ENCODE data around the gene CETP.
"Not testable (repeated sequence)": the region's sequence is repeated elsewhere in the genome, so short reads cannot be mapped to it uniquely, and the experiment has no call there.

The CETP gene

DNA sequence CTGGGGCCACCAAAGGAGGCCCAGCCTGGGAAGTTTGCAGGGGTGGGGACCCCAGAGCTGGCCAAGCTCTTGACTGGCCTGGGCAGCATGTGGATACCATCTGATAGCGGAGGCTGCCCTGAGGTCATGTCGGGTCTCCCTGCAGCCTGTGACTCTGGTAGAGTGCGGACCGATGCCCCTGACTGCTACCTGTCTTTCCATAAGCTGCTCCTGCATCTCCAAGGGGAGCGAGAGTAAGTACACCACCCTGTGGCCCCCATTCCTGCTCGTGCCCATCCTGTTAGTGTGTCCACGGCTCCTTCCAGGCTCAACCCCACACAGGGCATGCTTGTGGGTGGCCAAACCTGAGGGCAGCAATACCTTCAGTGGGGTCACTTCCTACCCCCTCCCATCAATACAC lies 8.0 kb downstream of the CETP start:
- H3K4me1 ChIP-seq (ENCODE audit: control insufficient read depth, insufficient read depth, low read length) = no peaks in the 10 kb centered on the region
- H3K4me3 ChIP-seq (ENCODE audit: low read length) = no peak overlapping the region
- no peak overlapping the region for H3K9ac ChIP-seq (ENCODE audit: low read length)
- H3K27me3 ChIP-seq (ENCODE audit: control insufficient read depth, insufficient read depth, low read length) = no peaks in the 10 kb centered on the region
- no peaks in the 10 kb centered on the region for H3K36me3 ChIP-seq (ENCODE audit: control insufficient read depth, insufficient read depth, low read length)
- no peak overlapping the region for H3K27ac ChIP-seq (ENCODE audit: low read depth, low read length)

DNA sequence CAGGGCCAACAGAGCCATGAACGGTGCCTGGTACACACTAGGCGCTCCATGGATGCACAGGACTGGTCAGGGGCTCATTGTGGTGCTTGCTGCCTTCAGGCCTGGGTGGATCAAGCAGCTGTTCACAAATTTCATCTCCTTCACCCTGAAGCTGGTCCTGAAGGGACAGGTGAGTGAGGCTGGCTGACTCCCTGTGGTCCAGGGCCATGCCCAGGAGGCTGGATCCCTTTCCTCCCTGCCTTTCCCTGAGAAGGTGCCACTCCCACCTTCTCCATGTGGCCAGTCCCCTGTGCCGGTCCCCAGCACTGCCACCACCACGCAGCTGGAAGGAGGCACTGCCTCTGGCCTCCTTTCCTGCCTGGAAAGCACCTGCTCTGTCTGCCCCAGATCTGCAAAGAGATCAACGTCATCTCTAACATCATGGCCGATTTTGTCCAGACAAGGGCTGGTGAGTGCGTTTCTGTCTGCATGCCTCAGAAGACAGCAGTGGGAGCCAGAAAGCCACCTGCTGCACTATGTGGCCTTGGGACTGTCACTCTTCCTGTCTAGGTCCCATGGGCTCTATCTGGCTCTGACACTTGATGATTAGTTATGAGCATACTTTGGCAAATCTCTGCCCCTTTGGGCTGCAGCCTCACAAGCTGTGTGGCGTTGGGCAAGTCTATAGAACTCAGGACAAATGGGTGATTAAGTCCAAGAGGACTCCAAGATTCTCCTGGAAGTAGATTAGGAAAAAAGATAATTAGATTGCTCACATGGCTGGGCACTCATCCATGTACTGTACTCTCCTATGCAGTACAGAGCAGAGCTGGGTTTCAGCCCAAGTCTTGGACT lies 9.4 kb downstream of the CETP start:
- Histone ChIP-seq H3K4me3 (ENCODE audit: low read length) (no peak overlapping the region), H3K9ac (ENCODE audit: low read length) (no peak overlapping the region), H3K27ac (ENCODE audit: low read depth, low read length) (no peak overlapping the region), H3K27me3 (ENCODE audit: control insufficient read depth, insufficient read depth, low read length) (no peaks in the 10 kb centered on the region), H3K4me1 (ENCODE audit: control insufficient read depth, insufficient read depth, low read length) (no peaks in the 10 kb centered on the region), H3K36me3 (ENCODE audit: control insufficient read depth, insufficient read depth, low read length) (no peaks in the 10 kb centered on the region)

DNA sequence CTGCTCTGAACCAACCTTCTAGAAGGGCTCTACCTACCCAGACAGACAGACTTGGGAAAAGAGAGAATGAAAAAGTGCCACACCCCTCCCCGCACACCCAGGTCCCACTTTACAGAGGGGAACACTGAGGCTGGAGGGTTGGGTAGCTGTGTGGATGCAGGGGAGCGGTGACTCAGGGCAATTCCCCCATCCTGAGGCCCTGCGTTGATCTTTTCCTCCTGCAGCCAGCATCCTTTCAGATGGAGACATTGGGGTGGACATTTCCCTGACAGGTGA lies 10.0 kb downstream of the CETP start:
- Histone ChIP-seq H3K36me3 (ENCODE audit: control insufficient read depth, insufficient read depth, low read length) (no peaks in the 10 kb centered on the region), H3K4me1 (ENCODE audit: control insufficient read depth, insufficient read depth, low read length) (no peaks in the 10 kb centered on the region), H3K4me3 (ENCODE audit: low read length) (no peak overlapping the region), H3K9ac (ENCODE audit: low read length) (no peak overlapping the region), H3K27ac (ENCODE audit: low read depth, low read length) (no peak overlapping the region), H3K27me3 (ENCODE audit: control insufficient read depth, insufficient read depth, low read length) (no peaks in the 10 kb centered on the region)

DNA sequence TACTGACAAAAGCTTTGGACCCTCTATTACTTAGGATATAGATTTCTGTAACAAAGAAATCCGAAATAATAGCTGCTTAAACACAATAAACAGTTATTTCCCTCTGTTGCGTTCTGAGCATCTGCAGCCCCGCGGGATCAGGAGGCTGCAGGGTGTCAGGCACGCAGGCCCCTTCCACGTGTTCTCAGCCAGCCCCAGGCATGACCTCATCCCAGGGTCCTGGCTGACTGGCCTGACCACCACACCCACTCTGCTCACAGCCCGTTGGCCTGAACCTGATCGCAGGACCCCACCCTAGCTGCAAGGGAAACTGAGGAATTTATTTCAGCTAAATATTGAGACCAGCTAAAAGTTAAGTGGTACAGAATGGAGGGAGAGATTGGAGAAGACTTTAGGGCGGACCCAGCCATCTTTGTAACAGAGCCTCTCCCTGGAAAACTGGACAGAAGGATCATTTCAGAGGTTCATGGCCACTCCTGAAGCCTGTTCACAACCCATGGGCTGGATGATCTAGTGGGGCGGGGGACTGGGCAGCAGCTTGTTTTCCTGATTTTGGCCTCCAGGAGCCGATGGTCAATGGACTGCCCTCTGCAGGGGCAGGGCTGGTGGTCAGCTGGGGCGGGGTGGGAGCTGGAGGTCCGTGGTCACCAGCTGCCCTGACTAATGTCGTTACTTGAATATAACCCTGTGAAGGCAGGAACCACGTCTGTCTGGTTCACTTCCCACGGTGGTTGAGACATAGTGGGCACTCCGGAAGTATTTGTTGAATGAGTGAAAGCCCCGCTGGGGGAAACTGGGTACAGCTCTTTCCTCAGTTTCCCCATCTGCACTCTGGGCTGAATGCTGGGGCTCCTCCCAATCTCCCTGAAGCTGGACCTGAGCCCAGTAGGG lies 10.9 kb downstream of the CETP start:
- no peaks in the 10 kb centered on the region for H3K27me3 ChIP-seq (ENCODE audit: control insufficient read depth, insufficient read depth, low read length)
- H3K9ac ChIP-seq (ENCODE audit: low read length) = no peak overlapping the region
- no peaks in the 10 kb centered on the region for H3K36me3 ChIP-seq (ENCODE audit: control insufficient read depth, insufficient read depth, low read length)
- no peak overlapping the region for H3K4me3 ChIP-seq (ENCODE audit: low read length)
- H3K27ac ChIP-seq (ENCODE audit: low read depth, low read length) = no peak overlapping the region
- H3K4me1 ChIP-seq (ENCODE audit: control insufficient read depth, insufficient read depth, low read length) = no peaks in the 10 kb centered on the region

DNA sequence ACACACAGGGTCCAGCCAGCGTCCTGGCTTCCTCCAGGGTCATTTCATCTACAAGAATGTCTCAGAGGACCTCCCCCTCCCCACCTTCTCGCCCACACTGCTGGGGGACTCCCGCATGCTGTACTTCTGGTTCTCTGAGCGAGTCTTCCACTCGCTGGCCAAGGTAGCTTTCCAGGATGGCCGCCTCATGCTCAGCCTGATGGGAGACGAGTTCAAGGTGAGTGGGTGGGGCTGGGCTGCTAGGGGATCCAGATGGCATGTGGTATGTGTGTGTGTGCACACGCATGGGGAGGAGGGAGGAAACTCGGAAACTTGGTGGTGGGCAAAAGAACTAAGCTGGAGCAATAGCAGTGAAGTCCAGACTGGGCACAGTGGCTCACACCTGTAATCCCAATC lies 11.5 kb downstream of the CETP start:
- no peak overlapping the region for H3K4me3 ChIP-seq (ENCODE audit: low read length)
- no peak overlapping the region for H3K27ac ChIP-seq (ENCODE audit: low read depth, low read length)
- H3K4me1 ChIP-seq (ENCODE audit: control insufficient read depth, insufficient read depth, low read length) = no peaks in the 10 kb centered on the region

DNA sequence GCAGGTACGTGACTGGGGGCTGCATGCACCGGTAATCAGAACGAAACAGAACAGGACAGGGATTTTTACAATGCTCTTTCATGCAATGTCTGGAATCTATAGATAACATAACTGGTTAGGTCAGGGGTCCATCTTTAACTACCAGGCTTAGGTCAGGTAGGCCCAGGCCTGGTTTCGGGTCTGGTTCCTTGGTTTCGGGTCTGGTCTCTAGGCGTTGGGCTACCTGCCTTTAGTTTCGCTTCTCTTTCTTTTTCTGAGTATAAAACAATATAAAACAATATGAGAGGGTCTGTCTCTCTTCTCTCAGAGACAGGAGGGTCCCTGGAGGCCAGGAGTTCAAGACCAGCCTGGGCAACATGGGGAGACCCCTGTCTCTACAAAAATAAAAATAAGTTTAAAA lies 12.1 kb downstream of the CETP start:
- H3K4me1 ChIP-seq (ENCODE audit: control insufficient read depth, insufficient read depth, low read length); H3K36me3 ChIP-seq (ENCODE audit: control insufficient read depth, insufficient read depth, low read length); H3K27ac ChIP-seq (ENCODE audit: low read depth, low read length): not testable (repeated sequence)

More for the DNA sequence above, 11.5 kb downstream of the CETP start:
- H3K27me3 ChIP-seq (ENCODE audit: control insufficient read depth, insufficient read depth, low read length) = no peaks in the 10 kb centered on the region
- no peaks in the 10 kb centered on the region for H3K36me3 ChIP-seq (ENCODE audit: control insufficient read depth, insufficient read depth, low read length)
- H3K9ac ChIP-seq (ENCODE audit: low read length) = no peak overlapping the region

DNA sequence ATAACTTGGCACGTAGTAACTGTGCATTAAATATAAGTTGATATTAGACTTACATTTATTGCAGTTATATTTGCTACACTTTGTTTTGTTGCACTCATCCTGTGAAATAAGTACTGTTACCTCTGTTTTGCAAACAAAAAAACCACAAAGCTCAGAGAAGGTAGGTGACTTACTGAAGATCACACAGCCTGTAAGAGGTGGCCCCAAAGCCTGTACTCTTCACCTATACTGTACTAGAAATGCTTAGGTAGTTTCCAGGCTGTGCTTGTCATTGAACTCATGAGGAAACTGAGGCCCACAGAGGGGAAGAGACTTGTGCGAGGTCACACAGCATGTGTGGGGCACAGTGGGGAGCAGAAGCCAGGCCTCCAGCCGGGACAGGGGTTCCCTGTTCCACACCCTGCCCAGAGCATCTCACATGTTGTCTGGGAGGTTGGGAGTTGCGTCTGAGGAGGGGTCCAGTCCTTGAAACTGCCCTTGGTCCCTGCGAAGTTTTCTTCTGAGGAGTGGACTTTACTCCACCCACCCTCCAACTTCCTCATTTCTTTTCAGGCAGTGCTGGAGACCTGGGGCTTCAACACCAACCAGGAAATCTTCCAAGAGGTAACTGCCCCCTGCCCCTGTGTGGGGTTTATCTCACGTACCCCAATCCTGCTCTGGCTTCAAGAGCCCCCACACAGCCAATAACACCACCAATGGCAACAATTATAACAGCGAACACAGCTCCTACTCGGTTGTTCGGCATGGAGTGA lies 13.0 kb downstream of the CETP start:
- no peak overlapping the region for H3K4me3 ChIP-seq (ENCODE audit: low read length)
- H3K27me3 ChIP-seq (ENCODE audit: control insufficient read depth, insufficient read depth, low read length) = no peaks in the 10 kb centered on the region
- no peak overlapping the region for H3K27ac ChIP-seq (ENCODE audit: low read depth, low read length)
- no peaks in the 10 kb centered on the region for H3K4me1 ChIP-seq (ENCODE audit: control insufficient read depth, insufficient read depth, low read length)
- no peak overlapping the region for H3K9ac ChIP-seq (ENCODE audit: low read length)
- no peaks in the 10 kb centered on the region for H3K36me3 ChIP-seq (ENCODE audit: control insufficient read depth, insufficient read depth, low read length)

More for the DNA sequence above, 12.1 kb downstream of the CETP start:
- not testable (repeated sequence) for H3K4me3 ChIP-seq (ENCODE audit: low read length); H3K9ac ChIP-seq (ENCODE audit: low read length); H3K27me3 ChIP-seq (ENCODE audit: control insufficient read depth, insufficient read depth, low read length)

DNA sequence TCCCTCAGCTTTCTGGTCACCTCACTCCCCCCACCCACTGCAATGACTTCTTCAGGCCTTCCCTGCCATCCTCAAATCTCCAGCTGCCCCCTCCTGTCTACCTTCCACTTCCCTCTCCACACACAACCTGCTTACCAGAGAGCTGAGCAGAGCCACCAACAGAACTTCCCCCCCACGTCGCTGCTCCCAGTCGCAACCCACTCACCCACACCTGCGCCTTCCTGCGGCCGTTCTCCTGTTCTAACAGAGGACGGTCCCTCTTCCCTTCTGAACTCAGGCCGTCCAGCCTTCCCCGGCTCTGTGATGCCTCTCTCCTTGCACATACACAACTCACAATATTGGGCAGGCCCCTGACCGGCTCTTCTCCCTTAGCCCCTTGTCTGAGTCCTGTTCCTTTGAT lies 14.0 kb downstream of the CETP start:
- Histone ChIP-seq H3K27me3 (ENCODE audit: control insufficient read depth, insufficient read depth, low read length) (no peaks in the 10 kb centered on the region), H3K4me3 (ENCODE audit: low read length) (no peak overlapping the region), H3K4me1 (ENCODE audit: control insufficient read depth, insufficient read depth, low read length) (no peaks in the 10 kb centered on the region), H3K36me3 (ENCODE audit: control insufficient read depth, insufficient read depth, low read length) (no peaks in the 10 kb centered on the region), H3K9ac (ENCODE audit: low read length) (no peak overlapping the region), H3K27ac (ENCODE audit: low read depth, low read length) (no peak overlapping the region)

DNA sequence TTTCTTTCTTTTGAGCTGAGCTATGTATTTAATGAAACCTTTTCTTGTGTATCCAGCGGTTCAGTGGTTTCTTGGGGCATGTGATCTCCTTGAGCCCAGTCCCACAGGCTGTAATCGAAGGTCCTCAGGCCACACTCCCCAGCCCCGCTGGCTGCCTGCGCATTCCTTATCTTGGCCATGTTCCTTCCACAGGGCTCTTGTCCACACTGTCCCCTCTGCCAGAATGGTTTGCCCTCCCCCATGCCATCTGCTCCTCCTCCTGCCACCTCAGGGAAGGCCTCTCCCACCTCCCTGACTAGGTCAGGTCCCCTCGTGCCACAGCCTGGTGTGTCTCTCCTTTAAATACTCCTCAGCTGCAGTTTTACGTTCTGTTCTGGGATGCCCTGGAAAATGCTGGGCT lies 15.5 kb downstream of the CETP start:
- H3K36me3 ChIP-seq (ENCODE audit: control insufficient read depth, insufficient read depth, low read length) = no peaks in the 10 kb centered on the region
- no peak overlapping the region for H3K4me3 ChIP-seq (ENCODE audit: low read length)
- no peak overlapping the region for H3K27ac ChIP-seq (ENCODE audit: low read depth, low read length)
- H3K27me3 ChIP-seq (ENCODE audit: control insufficient read depth, insufficient read depth, low read length) = no peaks in the 10 kb centered on the region
- no peaks in the 10 kb centered on the region for H3K4me1 ChIP-seq (ENCODE audit: control insufficient read depth, insufficient read depth, low read length)
- H3K9ac ChIP-seq (ENCODE audit: low read length) = no peak overlapping the region

DNA sequence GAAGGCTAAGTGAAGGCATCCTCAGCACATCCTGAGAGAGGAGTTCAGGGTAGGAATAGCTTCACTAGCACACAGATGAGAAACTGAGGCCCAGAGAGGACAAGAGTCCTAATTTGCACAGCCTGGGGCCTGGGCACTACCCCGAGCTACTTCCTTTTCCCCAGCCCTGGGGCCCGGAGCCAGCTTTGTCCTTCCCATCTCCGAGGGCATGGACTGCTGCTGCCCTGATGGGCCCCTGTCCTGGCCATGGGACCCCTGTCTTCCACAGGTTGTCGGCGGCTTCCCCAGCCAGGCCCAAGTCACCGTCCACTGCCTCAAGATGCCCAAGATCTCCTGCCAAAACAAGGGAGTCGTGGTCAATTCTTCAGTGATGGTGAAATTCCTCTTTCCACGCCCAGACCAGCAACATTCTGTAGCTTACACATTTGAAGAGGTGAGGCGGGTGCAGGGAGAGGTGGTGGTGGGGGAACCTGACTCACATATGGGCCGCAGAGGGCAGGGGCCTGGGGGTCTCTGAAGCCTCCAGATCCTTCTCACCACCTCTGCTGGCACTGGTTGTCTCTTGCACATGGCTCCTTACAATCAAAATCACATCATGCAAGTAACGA lies 16.2 kb downstream of the CETP start:
- Histone ChIP-seq H3K27me3 (ENCODE audit: control insufficient read depth, insufficient read depth, low read length) (no peaks in the 10 kb centered on the region), H3K4me3 (ENCODE audit: low read length) (no peak overlapping the region), H3K9ac (ENCODE audit: low read length) (no peak overlapping the region), H3K27ac (ENCODE audit: low read depth, low read length) (no peak overlapping the region), H3K4me1 (ENCODE audit: control insufficient read depth, insufficient read depth, low read length) (no peaks in the 10 kb centered on the region), H3K36me3 (ENCODE audit: control insufficient read depth, insufficient read depth, low read length) (no peaks in the 10 kb centered on the region)

DNA sequence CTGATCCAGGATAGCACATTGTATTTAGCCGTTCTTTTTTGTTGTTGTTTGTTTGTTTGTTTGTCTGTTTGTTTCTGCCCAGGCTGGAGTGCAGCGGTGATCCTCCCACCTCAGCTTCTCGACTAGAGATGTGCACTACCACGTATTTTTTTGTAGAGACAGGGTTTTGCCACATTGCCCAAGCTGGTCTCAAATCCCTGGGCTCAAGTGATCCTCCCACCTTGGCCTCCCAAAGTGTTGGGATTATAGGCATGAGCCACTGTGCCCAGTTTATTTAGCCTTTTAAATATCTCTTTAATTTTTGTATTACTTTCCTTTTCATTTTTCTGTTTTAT lies 18.4 kb downstream of the CETP start:
- H3K27me3 ChIP-seq (ENCODE audit: control insufficient read depth, insufficient read depth, low read length) = no peaks in the 10 kb centered on the region
- H3K36me3 ChIP-seq (ENCODE audit: control insufficient read depth, insufficient read depth, low read length) = no peaks in the 10 kb centered on the region
- H3K27ac ChIP-seq (ENCODE audit: low read depth, low read length) = no peak overlapping the region

More for the DNA sequence above, 18.4 kb downstream of the CETP start:
- Histone ChIP-seq H3K9ac (ENCODE audit: low read length) (no peak overlapping the region), H3K4me3 (ENCODE audit: low read length) (no peak overlapping the region), H3K4me1 (ENCODE audit: control insufficient read depth, insufficient read depth, low read length) (no peaks in the 10 kb centered on the region)
